ENCODE results near the gene ZCCHC4.
"Not testable (repeated sequence)": the region's sequence is repeated elsewhere in the genome, so short reads cannot be mapped to it uniquely, and the experiment has no call there.

DNA sequence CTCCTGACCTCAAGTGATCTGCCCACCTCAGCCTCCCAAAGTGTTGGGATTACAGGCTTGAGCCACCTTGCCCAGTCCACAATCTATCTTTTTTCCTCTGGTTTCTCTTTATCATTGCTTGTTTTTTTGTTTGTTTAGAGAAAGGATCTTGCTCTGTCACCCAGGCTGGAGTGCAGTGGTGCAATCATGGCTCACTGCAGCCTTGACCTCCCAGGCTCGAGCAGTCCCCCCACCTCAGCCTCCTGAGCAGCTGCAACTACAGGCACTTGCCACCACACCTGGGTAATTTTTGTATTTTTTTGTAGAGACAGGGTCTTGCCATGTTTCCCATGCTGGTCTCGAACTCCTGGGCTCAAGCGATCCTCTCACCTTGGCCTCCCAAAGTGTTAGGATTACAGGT, 15.9 kb downstream of the ZCCHC4 start:
- TF ChIP-seq, protein P1, sequence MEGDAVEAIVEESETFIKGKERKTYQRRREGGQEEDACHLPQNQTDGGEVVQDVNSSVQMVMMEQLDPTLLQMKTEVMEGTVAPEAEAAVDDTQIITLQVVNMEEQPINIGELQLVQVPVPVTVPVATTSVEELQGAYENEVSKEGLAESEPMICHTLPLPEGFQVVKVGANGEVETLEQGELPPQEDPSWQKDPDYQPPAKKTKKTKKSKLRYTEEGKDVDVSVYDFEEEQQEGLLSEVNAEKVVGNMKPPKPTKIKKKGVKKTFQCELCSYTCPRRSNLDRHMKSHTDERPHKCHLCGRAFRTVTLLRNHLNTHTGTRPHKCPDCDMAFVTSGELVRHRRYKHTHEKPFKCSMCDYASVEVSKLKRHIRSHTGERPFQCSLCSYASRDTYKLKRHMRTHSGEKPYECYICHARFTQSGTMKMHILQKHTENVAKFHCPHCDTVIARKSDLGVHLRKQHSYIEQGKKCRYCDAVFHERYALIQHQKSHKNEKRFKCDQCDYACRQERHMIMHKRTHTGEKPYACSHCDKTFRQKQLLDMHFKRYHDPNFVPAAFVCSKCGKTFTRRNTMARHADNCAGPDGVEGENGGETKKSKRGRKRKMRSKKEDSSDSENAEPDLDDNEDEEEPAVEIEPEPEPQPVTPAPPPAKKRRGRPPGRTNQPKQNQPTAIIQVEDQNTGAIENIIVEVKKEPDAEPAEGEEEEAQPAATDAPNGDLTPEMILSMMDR (IDR thresholded peaks at IDR 0.05): not testable (repeated sequence)
- not testable (repeated sequence) for TF ChIP-seq POLR2A (IDR thresholded peaks at IDR 0.05)
